Gastrocnemius medialis (tissue), 4 donors: ENCODE results near the gene PRRC2A. TPM values are rescaled to one million over a fixed set of nuclear protein-coding genes. Genes with fewer than 3 reads are reported as not detected.

Source experiments
- ATAC-seq, 2 donors: fragments of 150-250 bp; one replicate each; pipeline ENCODE4 v1.9.1; 2016
- DNase-seq, 2 donors: peaks; one replicate each; pipeline ENCODE4 v3.0.0-alpha.2; 2019
- H3K27ac ChIP-seq, 4 donors: fragments of 200-600 bp; sonication (generic); 1 replicate in 1 of 4; 2 replicates in 3 of 4; pipeline ENCODE4 v1.5.1; 2016 to 2018; ENCODE audit warnings: mild to moderate bottlenecking in 2 of 4, moderate library complexity in 1 of 4
- H3K27me3 ChIP-seq, 3 donors: fragments of 200-600 bp; sonication (generic) in 2 of 3; 1 replicate in 1 of 3; 2 replicates in 2 of 3; pipeline versions ENCODE4 v1.5.1 to v1.6.0; 2016 to 2019; ENCODE audit warnings: mild to moderate bottlenecking in 1 of 3, moderate library complexity in 1 of 3
- H3K36me3 ChIP-seq, 2 donors: fragments of 200-600 bp; sonication (generic) in 1 of 2; one replicate each; pipeline ENCODE4 v1.5.1; 2017 to 2018
- H3K4me1 ChIP-seq, 2 donors: fragments of 200-600 bp; sonication (generic) in 1 of 2; one replicate each; pipeline ENCODE4 v1.5.1; 2016 to 2017; ENCODE audit warnings: mild to moderate bottlenecking in 2 of 2
- H3K4me3 ChIP-seq, 4 donors: fragments of 200-600 bp; sonication (generic) in 3 of 4; 1 replicate in 1 of 4; 2 replicates in 3 of 4; pipeline ENCODE4 v1.5.1; 2016 to 2019; ENCODE audit warnings: mild to moderate bottlenecking in 2 of 4
- H3K9me3 ChIP-seq, 3 donors: fragments of 200-600 bp; sonication (generic) in 2 of 3; 1 replicate in 1 of 3; 2 replicates in 2 of 3; pipeline ENCODE4 v1.5.1; 2016 to 2019
- POLR2A ChIP-seq, 2 donors: fragments of 450-650 bp; IDR thresholded peaks; one replicate each; pipeline ENCODE4 v1.6.1; 2017; ENCODE audit warnings: antibody characterized with exemption in 2 of 2, mild to moderate bottlenecking in 2 of 2, moderate library complexity in 2 of 2
- in situ Hi-C, 4 donors: fragments of 200-750 bp; cut with MboI; loops; one replicate each; pipeline versions ENCODE4 v1.15.0 to v1.8.0; 2017; ENCODE audit warnings: low sequenced_read_pairs in 4 of 4
- intact Hi-C: fragments of 100-400 bp; cut with DNase I; formaldehyde crosslinking; loops from one replicate; pipeline ENCODE4 v1.15.1; 2023; ENCODE audit warnings: low total_unique reads
- total RNA-seq, 4 donors: library from RNA; depleted of rRNA; stranded (reverse); fragments of >200 nt; gene quantifications; one replicate each; pipeline versions ENCODE4 v1.1.0 to v1.2.3, GENCODE V29; 2016
- TF ChIP-seq, protein P1 (sequence below), 5 experiments: fragments of 450-650 bp in 3 of 5; fragments of 200-600 bp in 2 of 5; sonication (generic) in 2 of 5; IDR thresholded peaks in 4 of 5; conservative IDR thresholded peaks in 1 of 5; 1 replicate in 4 of 5; 2 replicates in 1 of 5; pipeline ENCODE4 v1.5.1; 2016 to 2019; ENCODE audit warnings: antibody characterized with exemption in 5 of 5, mild to moderate bottlenecking in 3 of 5, moderate library complexity in 3 of 5

Gene PRRC2A
- total RNA-seq, 4 donors from 2014 or later, result 38.9 to 67.7 (median 52.0) TPM

DNA sequence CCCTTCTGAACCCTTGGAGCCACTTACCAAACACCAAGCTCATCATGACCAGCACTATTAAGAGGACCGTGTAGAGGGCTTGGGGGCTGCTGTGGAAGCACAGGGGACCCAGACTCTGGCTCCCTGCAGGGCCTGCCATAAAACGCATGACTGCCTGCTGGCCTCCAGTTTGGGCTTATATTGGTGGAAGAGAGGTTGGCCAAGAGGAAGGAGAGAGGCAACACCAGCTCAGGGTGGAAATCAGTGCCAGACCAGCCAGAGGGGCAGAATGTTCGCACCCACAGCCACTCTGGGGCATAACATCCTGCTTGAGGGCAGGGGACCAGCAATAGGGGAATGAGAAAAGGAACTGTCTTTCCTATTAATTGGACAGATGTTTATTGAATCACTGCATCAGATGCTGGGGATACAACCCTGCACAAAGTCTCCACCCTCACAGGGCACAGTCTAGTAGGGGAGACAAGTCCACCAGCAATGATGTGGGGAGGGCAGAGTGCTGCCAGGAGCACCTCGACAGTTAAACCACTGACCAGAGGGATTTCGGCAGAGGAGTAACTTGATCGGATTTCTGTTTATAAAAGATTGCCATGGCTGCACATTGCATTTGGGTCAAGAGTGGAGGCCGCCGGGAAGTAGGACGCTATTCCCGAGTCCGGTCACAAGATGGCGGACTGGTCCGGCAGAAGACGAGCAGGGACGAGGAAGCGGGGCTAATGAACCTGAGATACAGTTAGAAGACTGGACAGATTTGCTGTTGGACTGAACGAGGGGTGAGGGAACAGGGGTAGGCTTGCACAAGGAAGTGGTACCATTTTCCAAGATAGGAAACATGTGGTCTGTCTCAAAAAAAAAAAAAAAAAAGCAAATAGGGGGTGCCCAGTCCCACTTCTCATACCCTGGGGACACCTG, 60.0 kb downstream of the PRRC2A start, which contains the start of gene LY6G5C:
Gene LY6G5C, minus strand, starts transcription at position 842 of the 909 bp plus-strand sequence. Its CDS starts 694 bp downstream, at position 148.
- ATAC-seq (peak; percentile 97), DNase-seq (peak; percentile 77 to 82)
- in situ Hi-C loops, result loop anchor here in 3 of 4 donors (5.0 to 25.0 kb wide), 3 partner anchors 87 to 282 kb away; partner anchors contain the start of genes DXO (in 1 of the 3), NELFE (in 1 of the 3) and SKIC2 (in 1 of the 3)
- Histone ChIP-seq H3K27me3 (no peaks in the 10 kb centered on the region), H3K4me3 (peak within 1 kb of the TSS; percentile 43 to 85 (median 66)), H3K36me3 (peaks cover 0 to 9% of the 10 kb centered on the region in 2 donors), H3K4me1 (peaks cover 13% of the 10 kb centered on the region in 2 donors), H3K27ac (peak within 1 kb of the TSS; percentile 22 to 74 (median 56)), H3K9me3 (no peaks in the 10 kb centered on the region)
- intact Hi-C loops, result loop anchor here (1.0 to 2.0 kb wide), 4 partner anchors 14 to 278 kb away; partner anchors contain the start of genes CSNK2B, NELFE and SKIC2
- TF ChIP-seq, protein P1, sequence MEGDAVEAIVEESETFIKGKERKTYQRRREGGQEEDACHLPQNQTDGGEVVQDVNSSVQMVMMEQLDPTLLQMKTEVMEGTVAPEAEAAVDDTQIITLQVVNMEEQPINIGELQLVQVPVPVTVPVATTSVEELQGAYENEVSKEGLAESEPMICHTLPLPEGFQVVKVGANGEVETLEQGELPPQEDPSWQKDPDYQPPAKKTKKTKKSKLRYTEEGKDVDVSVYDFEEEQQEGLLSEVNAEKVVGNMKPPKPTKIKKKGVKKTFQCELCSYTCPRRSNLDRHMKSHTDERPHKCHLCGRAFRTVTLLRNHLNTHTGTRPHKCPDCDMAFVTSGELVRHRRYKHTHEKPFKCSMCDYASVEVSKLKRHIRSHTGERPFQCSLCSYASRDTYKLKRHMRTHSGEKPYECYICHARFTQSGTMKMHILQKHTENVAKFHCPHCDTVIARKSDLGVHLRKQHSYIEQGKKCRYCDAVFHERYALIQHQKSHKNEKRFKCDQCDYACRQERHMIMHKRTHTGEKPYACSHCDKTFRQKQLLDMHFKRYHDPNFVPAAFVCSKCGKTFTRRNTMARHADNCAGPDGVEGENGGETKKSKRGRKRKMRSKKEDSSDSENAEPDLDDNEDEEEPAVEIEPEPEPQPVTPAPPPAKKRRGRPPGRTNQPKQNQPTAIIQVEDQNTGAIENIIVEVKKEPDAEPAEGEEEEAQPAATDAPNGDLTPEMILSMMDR (IDR thresholded peaks at IDR 0.05 in 4 of 5, conservative IDR thresholded peaks at IDR 0.05 in 1 of 5), result peak; percentile 60 to 80 (median 76)
- no peak for TF ChIP-seq POLR2A (IDR thresholded peaks at IDR 0.05)

GRCh38 chr6:31681135-31681671, 60.7 kb downstream of the PRRC2A start:
- TF ChIP-seq POLR2A (IDR thresholded peaks at IDR 0.05), result no peak
- TF ChIP-seq, protein P1 (IDR thresholded peaks at IDR 0.05 in 4 of 5, conservative IDR thresholded peaks at IDR 0.05 in 1 of 5), result no peak
- no peaks in the 10 kb centered on the region for H3K9me3 ChIP-seq

GRCh38 chr6:31683591-31683990, 63.1 kb downstream of the PRRC2A start:
- H3K4me3 ChIP-seq, result no peak overlapping the region
- no peaks in the 10 kb centered on the region for H3K27me3 ChIP-seq
- no peaks in the 10 kb centered on the region for H3K9me3 ChIP-seq
- peaks cover 13% of the 10 kb centered on the region in 2 donors for H3K4me1 ChIP-seq
- H3K36me3 ChIP-seq, result peaks cover 0 to 38% of the 10 kb centered on the region in 2 donors
- intact Hi-C loops (no loop called here), in situ Hi-C loops (loop anchor here in 3 of 4 donors (5.0 to 25.0 kb wide), 3 partner anchors 84 to 279 kb away; partner anchors contain the start of genes DXO (in 1 of the 3), NELFE (in 1 of the 3) and SKIC2 (in 1 of the 3))
- ATAC-seq, result no peak
- no peak overlapping the region for H3K27ac ChIP-seq
- no peak for DNase-seq
- TF ChIP-seq, protein P1 (IDR thresholded peaks at IDR 0.05 in 4 of 5, conservative IDR thresholded peaks at IDR 0.05 in 1 of 5), result no peak
- TF ChIP-seq POLR2A (IDR thresholded peaks at IDR 0.05), result no peak

More at GRCh38 chr6:31681135-31681671, 60.7 kb downstream of the PRRC2A start:
- intact Hi-C loops, result loop anchor here (2.0 kb wide), 1 partner anchor 278 kb away; the partner anchor contains the start of genes NELFE and SKIC2
- H3K27me3 ChIP-seq, result no peaks in the 10 kb centered on the region
- in situ Hi-C loops, result loop anchor here in 3 of 4 donors (5.0 to 25.0 kb wide), 3 partner anchors 86 to 281 kb away; partner anchors contain the start of genes DXO (in 1 of the 3), NELFE (in 1 of the 3) and SKIC2 (in 1 of the 3)
- DNase-seq (no peak), ATAC-seq (peak; percentile 39 to 45)
- peaks cover 0 to 14% of the 10 kb centered on the region in 2 donors for H3K36me3 ChIP-seq
- peak overlapping the region; percentile 17 to 74 (median 56) for H3K27ac ChIP-seq
- H3K4me1 ChIP-seq, result peaks cover 13% of the 10 kb centered on the region in 2 donors
- peak overlapping the region; percentile 43 to 85 (median 66) for H3K4me3 ChIP-seq

DNA sequence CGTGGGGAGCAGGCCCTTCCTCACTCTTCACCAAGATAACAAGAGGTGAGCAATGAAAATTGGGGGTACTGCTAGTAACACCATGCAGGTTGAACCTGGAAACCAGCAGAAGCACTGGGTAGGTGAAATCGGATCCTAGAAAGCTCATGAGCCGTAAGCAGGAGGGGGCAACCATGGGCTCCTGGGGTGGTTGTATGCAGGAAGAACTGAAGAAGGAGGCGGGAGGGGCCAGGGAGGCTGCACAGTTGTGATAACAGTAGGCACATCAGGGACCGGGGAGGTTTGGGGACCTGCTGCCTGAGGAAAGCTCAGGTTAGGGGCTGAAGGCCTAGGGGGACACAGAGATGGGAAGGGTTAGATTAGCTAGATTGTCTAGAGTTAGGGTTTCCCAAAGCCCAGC, 66.0 kb downstream of the PRRC2A start:
- H3K27me3 ChIP-seq, result no peaks in the 10 kb centered on the region
- in situ Hi-C loops, result loop anchor here in 2 of 4 donors (5.0 to 25.0 kb wide), 3 partner anchors 86 to 276 kb away; partner anchors contain the start of genes DXO (in 1 of the 2), NELFE (in 1 of the 2) and SKIC2 (in 1 of the 2)
- peaks cover under 1 to 2% of the 10 kb centered on the region in 2 donors for H3K4me1 ChIP-seq
- TF ChIP-seq, protein P1 (IDR thresholded peaks at IDR 0.05 in 4 of 5, conservative IDR thresholded peaks at IDR 0.05 in 1 of 5), result no peak
- no peak for TF ChIP-seq POLR2A (IDR thresholded peaks at IDR 0.05)
- intact Hi-C loops, result no loop called here
- no peak overlapping the region for H3K4me3 ChIP-seq
- ATAC-seq (no peak), DNase-seq (no peak)
- H3K9me3 ChIP-seq, result no peaks in the 10 kb centered on the region
- no peak overlapping the region for H3K27ac ChIP-seq
- peaks cover 0 to 67% of the 10 kb centered on the region in 2 donors for H3K36me3 ChIP-seq
